Vagina (tissue), 2 donors: ENCODE measurements around the gene PPFIBP2. TPM values are rescaled to one million over a fixed set of nuclear protein-coding genes. Genes with fewer than 3 reads are reported as not detected.

ENCODE experiments used
- DNase-seq, 2 donors: peaks; one replicate each; pipeline ENCODE4 v3.0.0-alpha.2; 2017; ENCODE audit errors: extremely low spot score in 2 of 2
- H3K27ac ChIP-seq: fragments of 200-600 bp; sonication (generic); one replicate; pipeline ENCODE4 v1.5.1; 2019
- H3K27me3 ChIP-seq: fragments of 200-600 bp; sonication (generic); one replicate; pipeline ENCODE4 v1.5.1; 2019
- H3K36me3 ChIP-seq, 2 donors: fragments of 200-600 bp; sonication (generic); one replicate each; pipeline ENCODE4 v1.5.1; 2017 to 2019
- H3K4me1 ChIP-seq: fragments of 200-600 bp; sonication (generic); one replicate; pipeline ENCODE4 v1.5.1; 2019
- H3K4me3 ChIP-seq, 2 donors: fragments of 200-600 bp; sonication (generic); 1 replicate in 1 of 2; 2 replicates in 1 of 2; pipeline ENCODE4 v1.5.1; 2016 to 2019
- H3K9me3 ChIP-seq: fragments of 200-600 bp; sonication (generic); one replicate; pipeline ENCODE4 v1.5.1; 2019
- POLR2A ChIP-seq, 2 donors: fragments of 450-650 bp; IDR thresholded peaks; one replicate each; pipeline ENCODE4 v1.6.1; 2017; ENCODE audit warnings: antibody characterized with exemption in 2 of 2, mild to moderate bottlenecking in 2 of 2, moderate library complexity in 2 of 2
- POLR2AphosphoS5 ChIP-seq, 2 donors: sonication (generic); formaldehyde crosslinking; IDR thresholded peaks; one replicate each; pipeline ENCODE4 v1.9.0; 2017; ENCODE audit warnings: antibody characterized with exemption in 2 of 2, mild to moderate bottlenecking in 2 of 2, low read depth in 1 of 2; ENCODE audit not compliant: insufficient read depth in 1 of 2
- intact Hi-C: fragments of 100-400 bp; cut with DNase I; formaldehyde crosslinking; loops from one replicate; pipeline ENCODE4 v1.15.1; 2023
- total RNA-seq: library from RNA; depleted of rRNA; stranded (reverse); fragments of >200 nt; gene quantifications from one replicate; pipeline ENCODE4 v1.2.3, GENCODE V29; 2016
- TF ChIP-seq, protein P1 (sequence below), 3 experiments: fragments of 450-650 bp in 2 of 3; fragments of 200-600 bp in 1 of 3; sonication (generic) in 1 of 3; IDR thresholded peaks; one replicate each; pipeline ENCODE4 v1.5.1; 2017 to 2019; ENCODE audit warnings: antibody characterized with exemption in 3 of 3, mild to moderate bottlenecking in 2 of 3, moderate library complexity in 2 of 3

The PPFIBP2 gene
- total RNA-seq, 1 donor from 2014 or later, result 48.1 TPM

DNA sequence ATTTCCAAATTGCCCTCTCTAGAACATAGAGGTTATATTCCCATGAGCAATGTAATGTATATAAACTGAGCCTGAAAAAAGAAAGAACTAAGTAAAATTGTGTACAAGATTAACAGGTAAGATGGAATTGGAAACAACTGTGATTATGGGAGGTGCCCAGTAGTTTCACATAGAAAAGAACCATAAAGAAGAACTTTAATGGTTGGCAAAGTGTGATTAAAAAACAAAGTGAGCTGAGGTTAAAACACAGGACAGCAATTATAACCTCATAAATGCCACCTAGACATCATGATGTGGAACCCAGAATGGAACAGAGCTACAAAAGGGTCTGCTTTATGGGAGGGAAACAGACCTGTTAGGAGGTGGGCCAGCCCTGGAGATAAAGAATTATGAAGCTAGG lies 100.9 kb downstream of the PPFIBP2 start:
- no peak for DNase-seq
- intact Hi-C loops, result no loop called here
- Histone ChIP-seq H3K9me3 (no peaks in the 10 kb centered on the region), H3K27me3 (no peaks in the 10 kb centered on the region), H3K4me3 (no peak overlapping the region), H3K27ac (no peak overlapping the region), H3K4me1 (peaks cover 9% of the 10 kb centered on the region), H3K36me3 (peaks cover 0 to 16% of the 10 kb centered on the region in 2 donors)
- no peak for TF ChIP-seq POLR2AphosphoS5 (IDR thresholded peaks at IDR 0.05; ENCODE audit: insufficient read depth in 1 of 2, low read depth in 1 of 2)
- no peak for TF ChIP-seq POLR2A (IDR thresholded peaks at IDR 0.05)
- TF ChIP-seq, protein P1, sequence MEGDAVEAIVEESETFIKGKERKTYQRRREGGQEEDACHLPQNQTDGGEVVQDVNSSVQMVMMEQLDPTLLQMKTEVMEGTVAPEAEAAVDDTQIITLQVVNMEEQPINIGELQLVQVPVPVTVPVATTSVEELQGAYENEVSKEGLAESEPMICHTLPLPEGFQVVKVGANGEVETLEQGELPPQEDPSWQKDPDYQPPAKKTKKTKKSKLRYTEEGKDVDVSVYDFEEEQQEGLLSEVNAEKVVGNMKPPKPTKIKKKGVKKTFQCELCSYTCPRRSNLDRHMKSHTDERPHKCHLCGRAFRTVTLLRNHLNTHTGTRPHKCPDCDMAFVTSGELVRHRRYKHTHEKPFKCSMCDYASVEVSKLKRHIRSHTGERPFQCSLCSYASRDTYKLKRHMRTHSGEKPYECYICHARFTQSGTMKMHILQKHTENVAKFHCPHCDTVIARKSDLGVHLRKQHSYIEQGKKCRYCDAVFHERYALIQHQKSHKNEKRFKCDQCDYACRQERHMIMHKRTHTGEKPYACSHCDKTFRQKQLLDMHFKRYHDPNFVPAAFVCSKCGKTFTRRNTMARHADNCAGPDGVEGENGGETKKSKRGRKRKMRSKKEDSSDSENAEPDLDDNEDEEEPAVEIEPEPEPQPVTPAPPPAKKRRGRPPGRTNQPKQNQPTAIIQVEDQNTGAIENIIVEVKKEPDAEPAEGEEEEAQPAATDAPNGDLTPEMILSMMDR (IDR thresholded peaks at IDR 0.05), result no peak

DNA sequence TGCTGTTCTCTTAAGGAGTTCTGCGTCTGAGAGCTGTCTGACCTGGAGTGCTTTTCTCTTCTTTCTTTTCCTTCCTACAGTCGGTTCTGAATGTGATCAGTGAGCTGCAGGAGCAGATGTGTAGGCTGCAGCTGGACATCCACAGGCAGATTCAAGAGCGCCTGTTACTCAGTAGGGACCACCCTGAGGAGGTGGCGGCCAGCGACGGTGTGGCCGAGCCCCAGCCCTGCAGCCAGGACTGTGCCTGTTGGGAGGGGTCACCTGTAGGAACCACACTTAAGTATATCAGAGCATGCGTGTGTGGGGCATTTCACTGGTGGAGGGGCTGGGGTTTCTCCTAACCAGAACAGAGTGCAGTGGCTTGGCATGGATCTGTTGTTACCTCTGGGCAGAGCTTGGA lies 103.2 kb downstream of the PPFIBP2 start:
- Histone ChIP-seq H3K4me3 (no peak overlapping the region), H3K9me3 (no peaks in the 10 kb centered on the region), H3K27me3 (no peaks in the 10 kb centered on the region), H3K27ac (no peak overlapping the region), H3K4me1 (peaks cover 8% of the 10 kb centered on the region), H3K36me3 (peaks cover 0 to 19% of the 10 kb centered on the region in 2 donors)
- TF ChIP-seq POLR2AphosphoS5 (IDR thresholded peaks at IDR 0.05; ENCODE audit: insufficient read depth in 1 of 2, low read depth in 1 of 2) (no peak), POLR2A (IDR thresholded peaks at IDR 0.05) (no peak)
- TF ChIP-seq, protein P1 (IDR thresholded peaks at IDR 0.05), result no peak
- no peak for DNase-seq
- intact Hi-C loops, result no loop called here

DNA sequence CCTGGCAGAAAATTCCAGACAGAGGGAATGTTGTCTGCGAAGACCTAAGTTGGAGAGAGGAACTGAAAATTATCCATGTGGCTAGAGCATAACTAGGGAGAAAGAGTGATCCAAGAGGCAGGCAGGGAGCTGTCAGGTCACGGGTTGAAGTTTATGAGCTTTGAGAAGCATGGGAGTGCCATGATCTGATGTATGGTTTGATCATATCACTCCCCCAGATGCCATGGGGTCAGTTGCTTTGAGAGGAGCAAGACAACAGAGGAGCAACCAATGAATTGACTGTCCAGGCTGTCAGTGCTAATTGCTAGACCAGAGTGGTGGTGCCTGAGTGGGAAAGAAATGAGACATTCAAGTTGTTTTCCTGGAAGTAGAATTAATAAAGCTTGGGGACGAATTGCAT lies 105.5 kb downstream of the PPFIBP2 start:
- H3K36me3 ChIP-seq, result peaks cover 0 to 19% of the 10 kb centered on the region in 2 donors
- H3K27ac ChIP-seq, result no peak overlapping the region
- H3K4me1 ChIP-seq, result no peaks in the 10 kb centered on the region
- H3K4me3 ChIP-seq, result no peak overlapping the region
- H3K9me3 ChIP-seq, result no peaks in the 10 kb centered on the region
- intact Hi-C loops, result no loop called here
- no peaks in the 10 kb centered on the region for H3K27me3 ChIP-seq
- TF ChIP-seq, protein P1 (IDR thresholded peaks at IDR 0.05), result no peak
- TF ChIP-seq POLR2A (IDR thresholded peaks at IDR 0.05), result no peak
- TF ChIP-seq POLR2AphosphoS5 (IDR thresholded peaks at IDR 0.05; ENCODE audit: insufficient read depth in 1 of 2, low read depth in 1 of 2), result no peak
- no peak for DNase-seq

DNA sequence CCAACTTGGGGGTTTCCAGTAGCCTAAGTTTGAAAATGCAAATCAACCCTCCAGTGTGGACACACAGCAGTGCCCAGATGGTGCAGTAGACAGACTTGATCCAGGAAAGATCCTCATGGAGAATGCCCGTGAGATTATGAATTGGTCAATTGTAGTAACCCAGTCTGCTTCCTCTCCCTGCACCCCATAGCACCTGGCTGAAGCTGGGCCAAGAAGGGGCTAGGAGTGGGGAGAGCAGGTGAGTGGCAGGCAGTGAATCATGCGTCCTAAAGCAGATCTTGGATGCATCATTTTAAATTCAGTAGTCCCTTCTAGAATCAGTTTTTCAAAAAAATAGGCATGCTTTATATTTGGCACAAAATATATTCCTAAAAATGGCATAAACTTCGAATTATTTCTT lies 107.3 kb downstream of the PPFIBP2 start:
- Histone ChIP-seq H3K4me1 (no peaks in the 10 kb centered on the region), H3K36me3 (peaks cover 0 to 28% of the 10 kb centered on the region in 2 donors), H3K27me3 (no peaks in the 10 kb centered on the region), H3K4me3 (no peak overlapping the region), H3K27ac (no peak overlapping the region), H3K9me3 (no peaks in the 10 kb centered on the region)
- intact Hi-C loops, result no loop called here
- TF ChIP-seq POLR2AphosphoS5 (IDR thresholded peaks at IDR 0.05; ENCODE audit: insufficient read depth in 1 of 2, low read depth in 1 of 2) (no peak), POLR2A (IDR thresholded peaks at IDR 0.05) (no peak)
- TF ChIP-seq, protein P1 (IDR thresholded peaks at IDR 0.05), result no peak
- DNase-seq, result no peak

DNA sequence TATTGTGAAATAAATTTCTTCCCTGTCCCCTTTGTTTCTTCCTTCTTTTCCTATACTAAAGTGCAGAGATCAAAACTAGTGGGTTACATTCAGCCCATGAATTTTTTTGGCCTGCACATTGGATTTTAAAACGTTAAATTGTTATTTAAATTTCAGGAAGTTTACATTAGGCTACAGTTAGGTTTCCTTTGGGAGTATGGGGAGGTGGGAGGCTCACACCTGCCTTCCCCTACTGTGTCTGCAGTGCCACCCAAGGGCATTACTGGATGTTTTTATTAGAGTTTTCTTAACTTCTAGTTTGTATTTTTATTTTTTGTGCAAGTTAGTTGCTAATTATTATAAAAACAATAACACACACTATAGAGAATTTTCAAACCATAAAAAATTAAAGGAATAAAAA lies 107.8 kb downstream of the PPFIBP2 start:
- Histone ChIP-seq H3K4me3 (no peak overlapping the region), H3K36me3 (peaks cover 0 to 32% of the 10 kb centered on the region in 2 donors), H3K9me3 (no peaks in the 10 kb centered on the region), H3K27ac (no peak overlapping the region), H3K4me1 (no peaks in the 10 kb centered on the region), H3K27me3 (no peaks in the 10 kb centered on the region)
- TF ChIP-seq POLR2AphosphoS5 (IDR thresholded peaks at IDR 0.05; ENCODE audit: insufficient read depth in 1 of 2, low read depth in 1 of 2) (no peak), POLR2A (IDR thresholded peaks at IDR 0.05) (no peak)
- TF ChIP-seq, protein P1 (IDR thresholded peaks at IDR 0.05), result no peak
- no peak for DNase-seq
- intact Hi-C loops, result no loop called here
